Smooth muscle cell (in vitro differentiated cells): ENCODE measurements around the gene CRIM1. TPM values are rescaled to one million over a fixed set of nuclear protein-coding genes. Genes with fewer than 3 reads are reported as not detected.

Experiments
- DNase-seq: peaks from one replicate; lab custom pipeline; 2025; ENCODE audit not compliant: unreplicated experiment; lab: John Stamatoyannopoulos, UW
- H2AFZ ChIP-seq: fragments of 200-600 bp; sonication (generic); 2 replicates; pipeline ENCODE4 v1.6.0; 2016; ENCODE audit warnings: antibody characterized with exemption, low read depth, mild to moderate bottlenecking
- H3F3A ChIP-seq: fragments of 200-600 bp; sonication (generic); 2 replicates; pipeline ENCODE4 v1.6.0; 2017; ENCODE audit warnings: antibody characterized with exemption, low read depth
- H3K27ac ChIP-seq: fragments of 200-600 bp; sonication (generic); 2 replicates; pipeline ENCODE4 v1.5.1; 2016; ENCODE audit warnings: low read depth, mild to moderate bottlenecking
- H3K27me3 ChIP-seq: fragments of 200-600 bp; sonication (generic); 2 replicates; pipeline ENCODE4 v1.6.1; 2016; ENCODE audit warnings: low read depth, mild to moderate bottlenecking
- H3K36me3 ChIP-seq: fragments of 200-600 bp; sonication (generic); 2 replicates; pipeline ENCODE4 v1.5.1; 2016; ENCODE audit warnings: low read depth
- H3K4me1 ChIP-seq: fragments of 200-600 bp; sonication (generic); 2 replicates; pipeline ENCODE4 v1.5.1; 2016; ENCODE audit warnings: low read depth
- H3K4me2 ChIP-seq: fragments of 200-600 bp; sonication (generic); 2 replicates; pipeline ENCODE4 v1.6.0; 2016; ENCODE audit warnings: mild to moderate bottlenecking
- H3K4me3 ChIP-seq: fragments of 200-600 bp; sonication (generic); 2 replicates; pipeline ENCODE4 v1.5.1; 2016; ENCODE audit warnings: mild to moderate bottlenecking
- H3K79me2 ChIP-seq: fragments of 200-600 bp; sonication (generic); 2 replicates; pipeline ENCODE4 v1.6.0; 2016; ENCODE audit warnings: low read depth, mild to moderate bottlenecking
- H3K9ac ChIP-seq: fragments of 200-600 bp; sonication (generic); 2 replicates; pipeline ENCODE4 v1.6.0; 2016; ENCODE audit warnings: low read depth
- H3K9me3 ChIP-seq: fragments of 200-600 bp; sonication (generic); replicated peaks from 2 replicates; pipeline ENCODE4 v1.5.1; 2016; ENCODE audit warnings: low read depth
- H4K20me1 ChIP-seq: fragments of 200-600 bp; sonication (generic); 2 replicates; pipeline ENCODE4 v1.6.0; 2016; ENCODE audit warnings: low read depth
- CTCF ChIP-seq: fragments of 200-600 bp; sonication (generic); IDR thresholded peaks from 2 replicates; pipeline ENCODE4 v1.5.1; 2017; ENCODE audit warnings: borderline replicate concordance, mild to moderate bottlenecking, antibody characterized with exemption; ENCODE audit not compliant: insufficient read depth, poor library complexity, severe bottlenecking
- WGBS: methylation state at CpG from one replicate; pipeline ENCODE4 v1.1.7; 2016; ENCODE audit warnings: low lambda C conversion rate; 5-methylcytosine and 5-hydroxymethylcytosine counted together
- polyA plus RNA-seq: library from polyadenylated mRNA; unstranded; fragments of >200 nt; fragmentation: Nextera tagmentation; extraction: Ambion mirVana; gene quantifications from 2 replicates; pipeline ENCODE4 v1.2.1, GENCODE V29; 2016
- total RNA-seq: library from RNA; depleted of rRNA; stranded (reverse); fragments of >200 nt; gene quantifications from 2 replicates; pipeline ENCODE4 v1.2.3, GENCODE V29; 2014

The CRIM1 gene
- total and polyA plus RNA-seq, 2 experiments from 2014 or later = 10.1 to 28.0 TPM

GRCh38 chr2:36380624-36381481, 25.3 kb downstream of the CRIM1 start:
- Histone ChIP-seq H3K27ac (no peak overlapping the region), H3K79me2 (peaks cover 7% of the 10 kb centered on the region), H3K4me3 (no peak overlapping the region), H3K36me3 (no peaks in the 10 kb centered on the region), H2AFZ (no peak overlapping the region), H3F3A (no peaks in the 10 kb centered on the region), H4K20me1 (peaks cover 48% of the 10 kb centered on the region), H3K4me2 (no peak overlapping the region), H3K9ac (no peak overlapping the region), H3K9me3 (no peaks in the 10 kb centered on the region), H3K4me1 (peaks cover 7% of the 10 kb centered on the region), H3K27me3 (no peaks in the 10 kb centered on the region)
- no peak for TF ChIP-seq CTCF
- 50% methylated on average over 15 of the region's 15 CpGs for WGBS
- no peak for DNase-seq

- Histone ChIP-seq H3K4me3 (no peak overlapping the region), H3K27me3 (no peaks in the 10 kb centered on the region), H4K20me1 (peaks cover 37% of the 10 kb centered on the region), H3F3A (no peaks in the 10 kb centered on the region), H3K4me2 (no peak overlapping the region), H2AFZ (no peak overlapping the region), H3K79me2 (peaks cover 3% of the 10 kb centered on the region), H3K9ac (no peak overlapping the region), H3K4me1 (peaks cover 7% of the 10 kb centered on the region), H3K9me3 (no peaks in the 10 kb centered on the region), H3K27ac (no peak overlapping the region), H3K36me3 (no peaks in the 10 kb centered on the region)
- 87% methylated on average over 6 of the region's 6 CpGs for WGBS
- DNase-seq = no peak
- no peak for TF ChIP-seq CTCF
Measured at GRCh38 chr2:36381993-36382392, 26.4 kb downstream of the CRIM1 start.

- Histone ChIP-seq H3K79me2 (peaks cover 4% of the 10 kb centered on the region), H3K4me2 (no peak overlapping the region), H3K36me3 (no peaks in the 10 kb centered on the region), H3K4me3 (no peak overlapping the region), H4K20me1 (peaks cover 32% of the 10 kb centered on the region), H2AFZ (no peak overlapping the region), H3K9me3 (no peaks in the 10 kb centered on the region), H3K27me3 (no peaks in the 10 kb centered on the region), H3K9ac (no peak overlapping the region), H3F3A (no peaks in the 10 kb centered on the region), H3K4me1 (peaks cover 7% of the 10 kb centered on the region), H3K27ac (no peak overlapping the region)
- no peak for TF ChIP-seq CTCF
- WGBS = 67% methylated on average over 2 of the region's 2 CpGs
- no peak for DNase-seq
Measured at GRCh38 chr2:36382472-36382871, 26.9 kb downstream of the CRIM1 start.

- H2AFZ ChIP-seq = no peak overlapping the region
- peaks cover 4% of the 10 kb centered on the region for H3K79me2 ChIP-seq
- H3K4me1 ChIP-seq = peaks cover 7% of the 10 kb centered on the region
- no peak overlapping the region for H3K4me3 ChIP-seq
- no peak overlapping the region for H3K27ac ChIP-seq
- no peak overlapping the region for H3K4me2 ChIP-seq
- no peaks in the 10 kb centered on the region for H3F3A ChIP-seq
- H3K9me3 ChIP-seq = no peaks in the 10 kb centered on the region
- WGBS = 86% methylated on average over 4 of the region's 4 CpGs
- H4K20me1 ChIP-seq = peaks cover 24% of the 10 kb centered on the region
- no peak for DNase-seq
- no peak for TF ChIP-seq CTCF
- no peaks in the 10 kb centered on the region for H3K27me3 ChIP-seq
- H3K9ac ChIP-seq = no peak overlapping the region
- H3K36me3 ChIP-seq = no peaks in the 10 kb centered on the region
Measured at GRCh38 chr2:36383726-36384125, 28.1 kb downstream of the CRIM1 start.
